A673 (cell line): ENCODE results near the gene BCL2L12.

ENCODE experiments used
- CTCF ChIP-seq: fragments of 300-800, 200-600 bp; sonication (generic); conservative IDR thresholded peaks from 2 replicates; pipeline ENCODE4 v1.5.1; 2017; ENCODE audit warnings: low read depth, mild to moderate bottlenecking, antibody characterized with exemption, low read length, moderate library complexity, mixed read lengths
- EZH2 ChIP-seq: fragments of 200-600 bp; sonication (generic); IDR thresholded peaks from 2 replicates; pipeline ENCODE4 v1.6.1; 2017; ENCODE audit warnings: borderline replicate concordance, low read depth, mild to moderate bottlenecking, mixed read lengths, antibody characterized with exemption, low read length; ENCODE audit not compliant: poor library complexity, severe bottlenecking

GRCh38 chr19:49688531-49689132 is 22.9 kb downstream of the BCL2L12 start:
- TF ChIP-seq CTCF (no peak), EZH2 (no peak)
